Nephron progenitor cell (in vitro differentiated cells): ENCODE measurements around the gene BSPRY.
"Not testable (repeated sequence)": the region's sequence is repeated elsewhere in the genome, so short reads cannot be mapped to it uniquely, and the experiment has no call there.

Source experiments
- DNase-seq: peaks from one replicate; pipeline ENCODE4 v3.0.0; 2021
- H3K27ac Mint-ChIP-seq: 2 replicates; pipeline ENCODE4 v1.8.0; 2021; ENCODE audit warnings: mild to moderate bottlenecking, moderate library complexity, mixed read lengths
- H3K27me3 Mint-ChIP-seq: 2 replicates; pipeline ENCODE4 v1.8.0; 2021; ENCODE audit warnings: mild to moderate bottlenecking, low read depth, mixed read lengths; ENCODE audit not compliant: poor library complexity
- H3K36me3 Mint-ChIP-seq: 2 replicates; pipeline ENCODE4 v1.8.0; 2021; ENCODE audit warnings: low read depth, mixed read lengths
- H3K4me1 Mint-ChIP-seq: 2 replicates; pipeline ENCODE4 v1.8.0; 2021; ENCODE audit warnings: mixed read lengths
- H3K4me3 Mint-ChIP-seq: 2 replicates; pipeline ENCODE4 v1.8.0; 2021; ENCODE audit warnings: mild to moderate bottlenecking, moderate library complexity, mixed read lengths
- H3K9me3 Mint-ChIP-seq: 2 replicates; pipeline ENCODE4 v1.8.0; 2021; ENCODE audit warnings: mild to moderate bottlenecking, moderate library complexity, mixed read lengths
- CTCF ChIP-seq: fragments of 200-600 bp; sonication (generic); IDR thresholded peaks from 2 replicates; pipeline ENCODE4 v1.5.0; 2021; ENCODE audit warnings: antibody characterized with exemption

The BSPRY gene

GRCh38 chr9:113373676-113374392 lies 24.5 kb downstream of the BSPRY start:
- no peak for DNase-seq
- no peaks in the 10 kb centered on the region for H3K9me3 Mint-ChIP-seq
- H3K27ac Mint-ChIP-seq, result no peak overlapping the region
- no peak for TF ChIP-seq CTCF
- peaks cover 15% of the 10 kb centered on the region for H3K36me3 Mint-ChIP-seq
- no peaks in the 10 kb centered on the region for H3K27me3 Mint-ChIP-seq
- H3K4me3 Mint-ChIP-seq, result no peak overlapping the region
- H3K4me1 Mint-ChIP-seq, result peaks cover 21% of the 10 kb centered on the region

GRCh38 chr9:113375057-113376023 lies 26.0 kb downstream of the BSPRY start:
- TF ChIP-seq CTCF, result no peak
- peaks cover 34% of the 10 kb centered on the region for H3K4me1 Mint-ChIP-seq
- no peak overlapping the region for H3K27ac Mint-ChIP-seq
- peak overlapping the region; percentile 81 for H3K4me3 Mint-ChIP-seq
- DNase-seq, result no peak
- peaks cover 15% of the 10 kb centered on the region for H3K36me3 Mint-ChIP-seq
- H3K27me3 Mint-ChIP-seq, result no peaks in the 10 kb centered on the region
- H3K9me3 Mint-ChIP-seq, result no peaks in the 10 kb centered on the region

GRCh38 chr9:113376634-113377567 lies 27.6 kb downstream of the BSPRY start, which contains the start of gene HDHD3:
HDHD3 (minus strand) TSS chr9:113376986; CDS start chr9:113374354, 2,632 bp downstream.
- Mint-ChIP-seq H3K9me3 (no peaks in the 10 kb centered on the region), H3K27ac (no peak within 1 kb of the TSS)

GRCh38 chr9:113379094-113379828 lies 29.9 kb downstream of the BSPRY start:
- DNase-seq, result peak; percentile 16
- H3K4me3 Mint-ChIP-seq, result peak overlapping the region; percentile 19
- H3K27ac Mint-ChIP-seq, result peak overlapping the region; percentile 43

More at GRCh38 chr9:113376634-113377567, 27.6 kb downstream of the BSPRY start, which contains the start of gene HDHD3:
- H3K27me3 Mint-ChIP-seq, result no peaks in the 10 kb centered on the region
- no peak for TF ChIP-seq CTCF
- peak; percentile 81 for DNase-seq
- peak within 1 kb of the TSS; percentile 87 for H3K4me3 Mint-ChIP-seq
- H3K4me1 Mint-ChIP-seq, result peaks cover 38% of the 10 kb centered on the region
- peaks cover 15% of the 10 kb centered on the region for H3K36me3 Mint-ChIP-seq

GRCh38 chr9:113379829-113380210 lies 30.5 kb downstream of the BSPRY start:
- H3K9me3 Mint-ChIP-seq, H3K27me3 Mint-ChIP-seq, H3K36me3 Mint-ChIP-seq, DNase-seq, H3K4me3 Mint-ChIP-seq: not testable (repeated sequence)
- Mint-ChIP-seq H3K27ac (peak overlapping the region; percentile 43), H3K4me1 (peaks cover 30% of the 10 kb centered on the region)

More at GRCh38 chr9:113379094-113379828, 29.9 kb downstream of the BSPRY start:
- peaks cover 13% of the 10 kb centered on the region for H3K36me3 Mint-ChIP-seq
- peaks cover 30% of the 10 kb centered on the region for H3K4me1 Mint-ChIP-seq
- not testable (repeated sequence) for H3K27me3 Mint-ChIP-seq, H3K9me3 Mint-ChIP-seq

DNA sequence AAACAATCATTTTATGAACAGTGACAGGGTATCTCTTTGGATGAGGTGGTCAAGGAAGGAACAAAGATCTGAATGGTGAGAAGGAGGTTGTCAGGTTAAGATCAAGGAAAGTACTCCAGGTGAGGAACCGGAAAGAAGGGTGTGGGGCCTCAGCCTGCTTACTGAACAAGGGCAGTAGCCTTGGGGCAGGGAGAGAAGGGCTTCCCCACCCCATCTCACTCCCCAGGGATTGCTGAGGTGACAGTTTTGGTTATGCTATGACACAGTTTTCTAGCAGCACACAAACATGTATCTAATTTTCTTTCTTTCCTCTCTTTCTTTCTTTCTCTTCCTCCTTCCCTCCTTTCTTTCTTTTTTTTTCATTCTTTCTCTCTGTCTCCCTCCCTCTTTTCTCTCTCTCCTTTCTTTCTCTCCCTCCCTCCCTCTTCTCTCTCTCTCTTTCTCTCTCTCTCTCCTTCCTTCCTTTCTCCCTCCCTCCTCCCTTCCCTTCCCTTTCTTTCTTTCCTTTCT lies 31.6 kb downstream of the BSPRY start:
- no peak for TF ChIP-seq CTCF
- H3K4me3 Mint-ChIP-seq, result no peak overlapping the region
- H3K4me1 Mint-ChIP-seq, result peaks cover 24% of the 10 kb centered on the region
- H3K27ac Mint-ChIP-seq, result peak overlapping the region; percentile 18
- peaks cover 4% of the 10 kb centered on the region for H3K27me3 Mint-ChIP-seq
- H3K36me3 Mint-ChIP-seq, result no peaks in the 10 kb centered on the region
- DNase-seq, result no peak
- H3K9me3 Mint-ChIP-seq, result no peaks in the 10 kb centered on the region

DNA sequence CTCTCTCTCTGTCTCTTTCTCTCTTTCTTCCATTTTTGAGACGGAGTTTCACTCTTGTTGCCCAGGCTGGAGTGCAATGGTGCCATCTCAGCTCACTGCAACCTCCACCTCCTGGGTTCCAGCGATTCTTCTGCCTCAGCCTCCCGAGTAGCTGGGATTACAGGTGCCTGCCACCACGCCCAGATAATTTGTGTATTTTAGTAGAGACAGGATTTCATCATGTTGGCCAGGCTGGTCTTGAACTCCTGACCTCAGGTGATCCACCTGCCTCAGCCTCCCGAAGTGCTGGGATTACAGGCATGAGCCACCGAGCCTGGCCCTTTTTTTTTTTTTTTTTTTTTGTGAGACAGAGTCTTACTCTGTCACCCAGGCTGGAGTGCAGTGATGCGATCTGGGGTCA lies 32.1 kb downstream of the BSPRY start:
- not testable (repeated sequence) for H3K27ac Mint-ChIP-seq, H3K9me3 Mint-ChIP-seq, H3K4me3 Mint-ChIP-seq, H3K27me3 Mint-ChIP-seq, DNase-seq, H3K36me3 Mint-ChIP-seq
- peaks cover 24% of the 10 kb centered on the region for H3K4me1 Mint-ChIP-seq
